NOMO-1 (cell line): Measurements from ENCODE around the gene SPEF2.
"Not testable (repeated sequence)": the region's sequence is repeated elsewhere in the genome, so short reads cannot be mapped to it uniquely, and the experiment has no call there.

Experiments used
- DNase-seq, 2 experiments: peaks; one replicate each; lab custom pipeline; 2025; ENCODE audit not compliant: unreplicated experiment in 2 of 2; lab: John Stamatoyannopoulos, UW

SPEF2 gene

DNA sequence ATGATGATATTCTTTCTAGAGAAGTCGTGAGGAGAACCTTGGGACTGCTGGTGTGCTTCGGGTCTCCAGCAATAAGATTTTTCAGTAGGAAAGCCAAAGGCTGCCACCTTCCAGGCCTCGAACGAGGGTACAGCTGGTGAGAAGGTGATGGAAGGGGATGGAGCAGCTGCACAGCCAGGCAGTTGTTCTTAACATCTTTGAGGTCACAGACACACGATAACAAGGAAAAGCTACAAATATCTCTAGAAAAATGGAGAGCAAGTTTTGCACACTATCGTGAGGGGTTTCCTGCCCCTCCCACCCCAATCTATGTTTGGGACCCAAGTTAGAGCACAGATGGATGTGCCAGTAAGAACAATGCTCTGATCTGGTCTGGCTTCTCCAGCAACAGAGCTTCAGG, 232.2 kb downstream of the SPEF2 start:
- no peak for DNase-seq

DNA sequence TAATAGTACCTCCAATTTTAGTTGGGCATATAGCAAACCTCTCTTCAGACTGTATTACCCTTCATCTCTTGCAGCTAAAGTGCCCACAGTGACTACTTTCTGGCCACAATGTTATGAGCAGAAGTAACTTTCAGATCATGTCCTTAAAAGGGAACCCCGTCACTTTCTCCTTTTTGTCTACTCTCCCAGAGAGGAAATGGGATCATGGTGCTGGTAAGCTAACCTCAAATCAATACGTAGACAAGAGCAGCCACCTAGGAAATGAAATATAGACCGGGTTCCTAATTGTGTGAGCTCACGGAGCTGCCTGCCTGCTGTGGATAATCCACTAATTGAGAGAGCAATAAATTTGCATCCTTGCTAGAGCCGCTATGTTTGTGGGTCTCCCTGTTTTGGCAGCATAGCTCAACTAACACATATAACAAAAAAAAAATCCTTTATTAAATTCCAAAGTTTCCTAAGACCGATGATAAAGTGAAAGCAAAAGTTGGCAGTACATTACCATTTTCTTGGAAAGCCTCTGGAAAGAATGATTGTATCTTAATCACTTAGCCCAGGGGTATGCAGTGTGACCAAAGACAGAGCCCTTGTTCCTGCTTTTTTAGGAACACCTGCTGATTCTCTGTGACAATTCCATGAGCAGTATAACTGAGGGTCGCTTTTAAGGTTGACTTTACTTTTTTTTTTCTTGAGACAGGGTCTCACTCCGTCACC, 233.5 kb downstream of the SPEF2 start:
- no peak for DNase-seq

DNA sequence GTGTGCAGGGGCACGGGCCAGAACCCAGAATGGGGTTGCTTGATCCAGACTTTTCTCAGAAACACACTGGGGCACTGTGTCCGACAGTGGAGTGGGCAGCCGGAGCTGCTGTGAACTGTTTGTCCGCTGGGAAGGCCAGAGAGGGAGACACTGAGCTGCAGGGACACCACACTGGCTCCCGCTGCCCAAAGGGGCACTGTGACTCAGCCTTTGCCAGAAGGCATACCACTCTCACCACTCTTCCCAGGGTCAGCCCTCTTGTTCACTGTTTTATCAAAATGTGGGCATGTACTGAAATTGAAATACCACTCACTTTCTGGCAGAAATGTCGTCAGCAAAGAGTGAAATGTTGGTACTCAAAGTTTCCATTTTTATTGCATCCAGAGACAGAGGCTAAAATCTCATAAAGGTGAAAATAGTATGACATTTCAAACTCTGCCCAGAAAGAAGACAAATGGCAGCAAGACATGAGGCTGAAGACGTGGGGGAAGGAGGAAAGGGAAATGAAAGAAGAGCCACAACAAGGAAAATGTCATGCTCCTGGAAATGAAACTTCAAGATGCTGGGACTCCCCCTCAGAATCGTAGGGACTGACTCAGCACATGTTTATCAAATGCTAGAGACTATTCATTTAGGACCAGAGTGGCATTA, 234.5 kb downstream of the SPEF2 start:
- DNase-seq: peak in 1 of 2 experiments; percentile 62

DNA sequence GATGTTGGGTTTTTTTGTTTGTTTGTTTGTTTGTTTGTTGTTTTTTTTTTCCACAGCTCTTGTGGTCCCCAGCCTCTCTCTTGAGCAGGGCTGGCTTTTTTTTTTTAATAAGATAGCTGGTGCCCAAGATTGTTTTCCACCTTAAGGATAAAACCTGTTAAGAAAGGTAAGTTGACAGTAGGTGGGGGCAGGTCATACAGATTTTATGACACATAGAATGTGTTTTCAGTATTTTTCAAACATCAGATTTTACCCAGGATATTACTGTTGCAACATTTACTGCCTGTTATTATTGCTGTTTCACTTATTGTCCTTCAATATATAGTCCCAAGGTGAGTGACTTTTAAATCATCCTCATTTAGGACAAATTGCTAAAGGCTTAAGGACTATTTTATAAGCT, 235.1 kb downstream of the SPEF2 start:
- DNase-seq: no peak

DNA sequence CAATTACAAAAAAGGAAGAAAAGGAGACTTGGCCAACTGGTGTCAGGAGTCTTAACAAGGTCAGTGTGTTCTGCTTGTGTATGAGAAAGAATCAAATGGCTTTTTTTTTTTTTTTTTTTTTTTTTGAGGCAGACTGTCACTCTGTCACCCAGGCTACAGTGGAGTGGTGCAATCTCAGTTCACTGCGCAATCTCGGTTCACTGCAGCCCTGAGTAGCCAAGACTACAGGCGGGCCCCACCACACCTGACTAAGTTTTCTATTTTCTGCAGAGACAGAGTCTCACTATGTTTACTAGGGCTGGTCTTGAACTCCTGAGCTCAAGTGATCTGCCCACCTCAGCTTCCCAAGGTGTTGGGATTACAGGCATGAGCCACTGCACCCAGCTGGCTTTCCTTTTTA, 236.0 kb downstream of the SPEF2 start:
- DNase-seq: no peak

DNA sequence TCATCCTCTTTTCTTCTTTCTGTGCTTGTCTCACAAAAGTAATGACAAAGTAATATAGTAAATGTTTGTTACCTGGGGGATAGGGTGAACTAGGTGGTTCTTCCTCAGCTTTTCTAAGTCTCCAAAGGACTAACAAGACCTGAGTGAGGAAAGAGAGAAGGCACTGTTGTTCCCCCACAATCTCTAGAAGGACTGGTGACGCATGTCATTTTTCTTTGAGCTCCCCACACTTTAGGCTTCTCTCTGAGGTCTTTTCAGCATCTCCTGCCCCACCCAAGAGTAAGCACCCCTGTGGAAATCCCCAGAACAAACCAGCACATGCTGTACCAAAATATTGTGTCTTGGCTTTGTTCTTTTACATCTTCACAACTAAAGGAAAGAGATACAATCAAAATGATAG, 236.6 kb downstream of the SPEF2 start:
- no peak for DNase-seq

DNA sequence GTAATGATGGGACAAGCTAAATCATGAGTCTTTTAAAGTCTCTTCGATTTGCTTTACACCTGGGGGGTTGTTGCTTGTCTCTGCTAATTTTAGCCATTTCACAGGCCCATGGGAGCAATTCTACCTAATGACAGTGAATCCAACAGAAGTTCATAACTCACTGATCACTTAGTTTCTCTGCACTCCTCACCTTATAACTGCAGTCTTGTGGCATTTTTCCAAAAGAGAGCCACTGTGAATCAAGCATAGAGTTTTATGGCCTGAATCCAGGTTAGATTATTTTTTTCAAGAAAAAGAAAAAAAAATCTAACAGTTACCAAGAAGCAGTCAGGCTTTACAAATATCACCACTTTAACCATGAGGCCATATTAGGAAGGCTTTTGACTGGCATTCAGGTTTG, 237.5 kb downstream of the SPEF2 start:
- DNase-seq: no peak

DNA sequence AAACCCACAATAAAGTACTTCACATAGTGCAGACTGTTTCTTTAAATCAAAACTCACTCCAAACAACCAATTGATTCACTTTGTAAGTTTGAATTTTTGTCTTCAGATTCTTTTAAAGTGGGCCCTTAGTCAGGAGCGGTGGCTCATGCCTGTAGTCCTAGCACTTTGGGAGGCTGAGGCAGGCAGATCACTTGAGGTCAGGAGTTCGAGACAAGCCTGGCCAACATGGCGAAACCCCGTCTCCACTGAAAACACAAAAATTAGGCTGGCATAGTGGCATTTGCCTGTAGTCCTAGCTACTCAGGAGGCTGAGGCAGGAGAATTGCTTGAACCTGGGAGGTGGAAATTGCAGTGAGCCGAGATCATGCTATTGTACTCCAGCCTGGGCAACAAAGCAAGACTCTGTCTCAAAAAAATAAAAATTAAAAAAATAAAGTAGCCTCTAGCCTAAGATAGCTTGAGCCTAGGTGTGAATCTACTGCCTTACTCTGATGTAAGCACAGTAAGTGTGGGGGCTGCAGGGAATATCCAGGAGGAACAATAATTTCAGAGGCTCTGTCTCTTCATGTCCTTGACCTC, 238.6 kb downstream of the SPEF2 start:
- DNase-seq: not testable (repeated sequence)

DNA sequence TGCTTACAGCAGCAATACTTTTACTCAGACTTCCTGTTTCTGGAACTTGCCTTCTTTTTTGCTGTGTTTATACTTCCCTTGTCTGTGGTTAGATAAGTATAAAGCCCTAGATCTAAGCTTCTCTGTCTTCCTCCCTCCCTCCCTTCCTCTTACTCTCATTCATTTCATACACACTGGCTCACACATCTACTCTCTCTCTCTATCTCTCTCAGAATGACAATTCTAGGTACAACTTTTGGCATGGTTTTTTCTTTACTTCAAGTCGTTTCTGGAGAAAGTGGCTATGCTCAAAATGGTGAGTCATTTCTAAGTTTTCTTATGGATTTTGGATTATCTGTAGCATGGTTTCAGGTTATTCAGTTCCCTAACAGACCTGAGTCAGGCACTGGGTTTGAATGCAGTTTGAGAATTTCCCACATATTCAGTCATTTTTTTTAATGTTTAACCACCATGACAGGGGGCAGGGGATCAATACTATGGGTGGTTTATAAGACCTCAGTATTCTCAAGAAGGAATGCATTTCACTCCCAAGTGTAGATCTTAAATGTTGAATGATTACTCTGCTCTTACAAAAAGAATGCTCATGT, 239.2 kb downstream of the SPEF2 start, which contains the start of gene IL7R:
Gene IL7R (plus strand): TSS at position 127 of the 587 bp plus-strand sequence. CDS start 87 bp downstream, at position 214.
- peak; percentile 86 to 93 for DNase-seq

DNA sequence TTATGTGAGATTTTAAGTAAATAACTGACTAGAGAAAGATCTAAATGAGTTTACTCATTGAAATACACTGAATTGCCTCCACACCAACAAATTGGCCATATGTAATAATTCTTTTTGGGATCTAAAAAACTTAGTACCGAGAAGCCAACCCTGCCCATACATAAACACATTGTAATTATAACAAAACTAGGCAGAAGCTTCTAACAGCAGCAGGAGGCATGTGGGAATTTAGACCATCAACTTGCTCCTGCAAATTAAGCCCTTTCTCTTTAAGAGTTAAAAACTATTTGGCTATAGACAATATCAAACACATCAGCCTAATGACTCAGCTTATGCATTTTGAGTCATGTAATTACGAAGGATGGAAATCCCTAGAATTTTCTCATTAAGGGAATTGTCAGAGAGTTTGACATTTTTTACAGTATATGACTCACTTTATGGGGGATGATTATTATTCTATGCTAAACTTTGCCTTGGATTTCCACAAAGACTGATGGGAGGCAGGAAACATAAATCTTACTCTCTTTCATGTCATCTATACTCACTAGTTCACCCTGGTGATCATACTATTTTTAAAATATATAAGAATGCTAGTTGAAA, 240.0 kb downstream of the SPEF2 start:
- DNase-seq: no peak

DNA sequence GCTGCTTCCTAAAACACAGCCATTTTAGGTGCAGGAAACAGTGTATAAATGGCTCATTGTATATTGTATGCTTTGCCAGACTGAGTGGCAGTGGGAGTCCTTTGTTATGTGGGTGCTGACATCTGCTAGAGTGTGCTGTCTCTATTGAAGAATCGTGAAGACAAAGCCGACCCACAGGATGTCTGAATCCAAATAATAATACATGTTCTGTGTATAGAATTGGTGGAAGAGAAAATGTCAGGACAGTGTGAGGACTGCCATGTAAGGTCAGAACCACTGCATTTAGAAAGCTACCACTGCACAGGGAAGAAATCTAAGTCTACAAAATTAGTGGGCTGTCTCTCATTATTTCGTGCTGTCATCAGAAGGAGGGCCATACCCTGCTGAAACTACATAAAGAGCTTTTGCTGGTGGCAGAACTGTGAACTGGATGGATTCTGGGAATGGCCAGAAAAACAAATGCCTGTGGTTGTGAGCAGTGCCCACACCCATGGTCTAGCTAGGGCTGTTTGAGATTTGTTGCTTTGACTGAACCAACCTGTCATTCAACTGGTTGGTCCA, 241.5 kb downstream of the SPEF2 start:
- DNase-seq: no peak

DNA sequence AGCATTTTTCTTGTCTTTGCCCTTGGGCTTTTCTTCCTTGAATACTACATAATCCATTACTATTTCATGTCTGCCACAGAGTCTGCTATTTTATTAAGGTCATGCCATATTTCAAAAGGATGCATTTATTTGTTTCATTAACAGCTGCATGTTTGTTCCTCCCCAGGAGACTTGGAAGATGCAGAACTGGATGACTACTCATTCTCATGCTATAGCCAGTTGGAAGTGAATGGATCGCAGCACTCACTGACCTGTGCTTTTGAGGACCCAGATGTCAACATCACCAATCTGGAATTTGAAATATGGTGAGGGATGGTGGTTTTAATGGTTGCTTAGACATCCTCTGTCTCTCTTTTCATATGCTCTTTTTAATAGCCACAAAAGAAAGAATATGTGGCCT, 243.0 kb downstream of the SPEF2 start:
- no peak for DNase-seq

DNA sequence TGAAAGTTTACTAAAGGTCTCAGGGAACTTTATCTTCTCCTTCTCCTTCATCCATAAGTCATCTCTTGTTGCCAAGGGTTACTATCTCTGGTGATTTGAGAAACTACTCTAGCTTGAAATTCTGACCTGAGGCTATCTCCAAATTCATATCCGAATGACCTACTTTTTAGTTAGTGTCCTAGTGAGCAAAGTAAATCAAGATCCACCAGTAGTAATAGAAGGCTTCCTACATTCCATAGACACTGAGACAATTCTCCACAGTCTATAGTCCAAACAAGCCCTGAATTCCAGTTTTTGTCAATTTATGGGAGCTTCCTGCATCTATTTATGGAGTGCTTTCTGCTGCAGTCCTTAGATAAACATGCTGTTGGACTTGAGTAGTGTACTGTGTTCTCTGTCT, 244.1 kb downstream of the SPEF2 start:
- DNase-seq: no peak

DNA sequence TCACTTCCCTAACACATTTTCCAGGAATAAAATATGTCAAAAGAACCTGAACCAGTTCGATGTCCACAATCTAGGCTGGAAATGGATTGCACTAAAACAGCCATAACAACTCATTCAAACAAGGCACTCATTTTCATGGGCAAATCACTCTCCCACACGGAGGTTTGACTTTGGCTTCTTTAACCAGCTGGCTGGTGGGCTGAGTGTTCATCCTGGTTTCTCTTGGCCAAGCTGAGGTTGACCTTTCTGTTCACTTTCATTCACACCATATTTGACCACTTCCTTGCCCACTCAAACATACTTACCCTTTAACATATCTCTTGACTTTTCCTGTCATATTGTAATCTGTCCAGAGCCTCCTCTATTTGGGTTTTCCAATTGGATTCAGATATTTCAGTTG, 244.5 kb downstream of the SPEF2 start:
- DNase-seq: no peak

DNA sequence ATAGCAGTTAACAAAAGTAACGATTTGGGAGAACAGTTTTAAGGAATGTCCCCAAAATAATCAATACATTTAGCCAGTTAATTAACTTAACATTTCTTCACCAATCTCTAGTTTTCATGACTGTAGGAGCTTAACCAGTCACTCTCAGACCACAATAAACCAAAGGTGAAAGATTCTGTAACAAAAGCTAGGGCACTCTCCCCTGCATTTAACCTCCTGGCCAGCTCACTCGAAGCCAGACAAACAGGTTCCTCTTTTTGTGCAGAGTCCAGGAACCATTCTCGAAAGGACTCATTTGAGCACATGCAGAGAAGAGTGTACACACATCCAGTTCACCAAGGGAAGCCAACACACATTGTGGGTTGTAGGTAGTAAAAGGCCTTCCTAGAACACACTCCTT, 245.5 kb downstream of the SPEF2 start:
- peak; percentile 60 to 63 for DNase-seq
